ENCODE results near the gene SRGAP2B. TPM values are rescaled to one million over a fixed set of nuclear protein-coding genes. Genes with fewer than 3 reads are reported as not detected.
"Not testable (repeated sequence)": the region's sequence is repeated elsewhere in the genome, so short reads cannot be mapped to it uniquely, and the experiment has no call there.

SRGAP2B gene
- total RNA-seq, 1 donor from 2014 or later = 37.4 TPM

- H3K36me3 ChIP-seq; ATAC-seq; H3K27ac ChIP-seq; H3K4me3 ChIP-seq; intact Hi-C loops (cut with DNase I); H3K9me3 ChIP-seq; H3K4me1 ChIP-seq; DNase-seq; H3K27me3 ChIP-seq (ENCODE audit: low read depth): not testable (repeated sequence)
Measured at GRCh38 chr1:145045571-145046273, 49.4 kb downstream of the SRGAP2B start.

GRCh38 chr1:145041519-145041918 is 53.6 kb downstream of the SRGAP2B start:
- H3K9me3 ChIP-seq; H3K27ac ChIP-seq; H3K4me3 ChIP-seq; DNase-seq; ATAC-seq; intact Hi-C loops (cut with DNase I); H3K4me1 ChIP-seq; H3K27me3 ChIP-seq (ENCODE audit: low read depth); H3K36me3 ChIP-seq: not testable (repeated sequence)

- H3K9me3 ChIP-seq; H3K36me3 ChIP-seq; H3K4me1 ChIP-seq; H3K27ac ChIP-seq; H3K27me3 ChIP-seq (ENCODE audit: low read depth); H3K4me3 ChIP-seq; intact Hi-C loops (cut with DNase I); DNase-seq: not testable (repeated sequence)
- ATAC-seq = peak in 1 of 2 donors; percentile 29
Measured at GRCh38 chr1:145036019-145036418, 59.1 kb downstream of the SRGAP2B start.

- H3K27ac ChIP-seq; H3K4me1 ChIP-seq; ATAC-seq; intact Hi-C loops (cut with DNase I); H3K36me3 ChIP-seq; H3K9me3 ChIP-seq; DNase-seq; H3K27me3 ChIP-seq (ENCODE audit: low read depth); H3K4me3 ChIP-seq: not testable (repeated sequence)
Measured at GRCh38 chr1:145033523-145033922, 61.6 kb downstream of the SRGAP2B start.

- intact Hi-C loops (cut with DNase I); H3K9me3 ChIP-seq; H3K27me3 ChIP-seq (ENCODE audit: low read depth); H3K4me3 ChIP-seq; H3K36me3 ChIP-seq; DNase-seq; H3K4me1 ChIP-seq; H3K27ac ChIP-seq; ATAC-seq: not testable (repeated sequence)
Measured at GRCh38 chr1:145027251-145027650, 67.9 kb downstream of the SRGAP2B start.

- H3K36me3 ChIP-seq; DNase-seq; H3K27ac ChIP-seq; ATAC-seq; intact Hi-C loops (cut with DNase I); H3K4me3 ChIP-seq; H3K9me3 ChIP-seq; H3K27me3 ChIP-seq (ENCODE audit: low read depth); H3K4me1 ChIP-seq: not testable (repeated sequence)
Measured at GRCh38 chr1:145025286-145025685, 69.8 kb downstream of the SRGAP2B start.

GRCh38 chr1:145022259-145022658 is 72.9 kb downstream of the SRGAP2B start:
- H3K4me1 ChIP-seq; H3K4me3 ChIP-seq; H3K9me3 ChIP-seq; ATAC-seq; H3K27ac ChIP-seq; H3K36me3 ChIP-seq; H3K27me3 ChIP-seq (ENCODE audit: low read depth); intact Hi-C loops (cut with DNase I); DNase-seq: not testable (repeated sequence)

GRCh38 chr1:145021749-145022148 is 73.4 kb downstream of the SRGAP2B start:
- H3K4me1 ChIP-seq; H3K27me3 ChIP-seq (ENCODE audit: low read depth); ATAC-seq; H3K36me3 ChIP-seq; H3K27ac ChIP-seq; intact Hi-C loops (cut with DNase I); H3K4me3 ChIP-seq; DNase-seq; H3K9me3 ChIP-seq: not testable (repeated sequence)

- peak; percentile 83 to 87 for ATAC-seq
- DNase-seq, H3K4me1 ChIP-seq: not testable (repeated sequence)
Measured at GRCh38 chr1:145019709-145020108, 75.4 kb downstream of the SRGAP2B start.

GRCh38 chr1:145017725-145018124 is 77.4 kb downstream of the SRGAP2B start:
- intact Hi-C loops (cut with DNase I); DNase-seq; H3K4me1 ChIP-seq; H3K36me3 ChIP-seq; H3K9me3 ChIP-seq; H3K27me3 ChIP-seq (ENCODE audit: low read depth); H3K27ac ChIP-seq; H3K4me3 ChIP-seq: not testable (repeated sequence)
- peak; percentile 54 to 72 for ATAC-seq

More at GRCh38 chr1:145019709-145020108, 75.4 kb downstream of the SRGAP2B start:
- H3K36me3 ChIP-seq; H3K27ac ChIP-seq; H3K27me3 ChIP-seq (ENCODE audit: low read depth); H3K4me3 ChIP-seq; intact Hi-C loops (cut with DNase I); H3K9me3 ChIP-seq: not testable (repeated sequence)

- H3K27me3 ChIP-seq (ENCODE audit: low read depth); H3K4me3 ChIP-seq; ATAC-seq; H3K4me1 ChIP-seq; intact Hi-C loops (cut with DNase I); H3K36me3 ChIP-seq; DNase-seq; H3K9me3 ChIP-seq; H3K27ac ChIP-seq: not testable (repeated sequence)
Measured at GRCh38 chr1:145016492-145016862, 78.7 kb downstream of the SRGAP2B start.

GRCh38 chr1:145015744-145016491 is 79.2 kb downstream of the SRGAP2B start:
- H3K36me3 ChIP-seq, H3K27ac ChIP-seq: not testable (repeated sequence)
- ATAC-seq = peak; percentile 47 to 51

GRCh38 chr1:145013353-145013752 is 81.8 kb downstream of the SRGAP2B start:
- ATAC-seq; intact Hi-C loops (cut with DNase I); H3K9me3 ChIP-seq; H3K4me1 ChIP-seq; H3K36me3 ChIP-seq; H3K27me3 ChIP-seq (ENCODE audit: low read depth); H3K27ac ChIP-seq; H3K4me3 ChIP-seq; DNase-seq: not testable (repeated sequence)

More at GRCh38 chr1:145015744-145016491, 79.2 kb downstream of the SRGAP2B start:
- H3K4me3 ChIP-seq; H3K27me3 ChIP-seq (ENCODE audit: low read depth); H3K4me1 ChIP-seq; intact Hi-C loops (cut with DNase I); DNase-seq; H3K9me3 ChIP-seq: not testable (repeated sequence)

- H3K27ac ChIP-seq; H3K4me3 ChIP-seq; DNase-seq; H3K27me3 ChIP-seq (ENCODE audit: low read depth); ATAC-seq; H3K9me3 ChIP-seq; H3K4me1 ChIP-seq; H3K36me3 ChIP-seq; intact Hi-C loops (cut with DNase I): not testable (repeated sequence)
Measured at GRCh38 chr1:145011811-145012210, 83.3 kb downstream of the SRGAP2B start.
